ENCODE measurements around the gene NXPH1. TPM values are rescaled to one million over a fixed set of nuclear protein-coding genes. Genes with fewer than 3 reads are reported as not detected.

The NXPH1 gene
- total RNA-seq, 4 donors from 2014 or later = not detected

DNA sequence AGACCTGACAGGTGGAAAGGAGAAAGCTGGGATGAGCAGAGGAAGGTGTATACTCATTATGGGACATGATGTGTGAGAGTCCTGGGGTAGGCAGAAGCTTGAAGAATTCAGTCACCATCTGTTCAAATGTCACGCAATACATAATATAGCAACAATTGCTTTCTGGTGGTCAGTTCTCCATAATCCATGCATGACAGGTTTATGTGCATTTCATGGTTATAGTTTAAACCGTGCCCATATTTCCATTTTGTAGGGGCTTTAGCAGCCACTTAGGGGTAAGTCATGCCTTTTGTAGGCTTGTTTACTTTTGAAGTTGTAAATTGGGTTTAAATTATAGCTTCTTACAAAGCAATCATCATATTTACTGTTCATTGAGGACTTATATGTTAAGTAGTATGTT, 158.8 kb downstream of the NXPH1 start:
- no peak overlapping the region for H3K4me3 ChIP-seq
- intact Hi-C loops (cut with DNase I) = no loop called here
- 60 to 63% methylated on average over 2 of the region's 2 CpGs for WGBS, 2 donors
- no peak for DNase-seq
- no peaks in the 10 kb centered on the region for H3K4me1 ChIP-seq
- no peak overlapping the region for H3K27ac ChIP-seq
- H3K9me3 ChIP-seq = no peaks in the 10 kb centered on the region
- no peaks in the 10 kb centered on the region for H3K27me3 ChIP-seq
- H3K36me3 ChIP-seq = no peaks in the 10 kb centered on the region
- TF ChIP-seq, protein P1, sequence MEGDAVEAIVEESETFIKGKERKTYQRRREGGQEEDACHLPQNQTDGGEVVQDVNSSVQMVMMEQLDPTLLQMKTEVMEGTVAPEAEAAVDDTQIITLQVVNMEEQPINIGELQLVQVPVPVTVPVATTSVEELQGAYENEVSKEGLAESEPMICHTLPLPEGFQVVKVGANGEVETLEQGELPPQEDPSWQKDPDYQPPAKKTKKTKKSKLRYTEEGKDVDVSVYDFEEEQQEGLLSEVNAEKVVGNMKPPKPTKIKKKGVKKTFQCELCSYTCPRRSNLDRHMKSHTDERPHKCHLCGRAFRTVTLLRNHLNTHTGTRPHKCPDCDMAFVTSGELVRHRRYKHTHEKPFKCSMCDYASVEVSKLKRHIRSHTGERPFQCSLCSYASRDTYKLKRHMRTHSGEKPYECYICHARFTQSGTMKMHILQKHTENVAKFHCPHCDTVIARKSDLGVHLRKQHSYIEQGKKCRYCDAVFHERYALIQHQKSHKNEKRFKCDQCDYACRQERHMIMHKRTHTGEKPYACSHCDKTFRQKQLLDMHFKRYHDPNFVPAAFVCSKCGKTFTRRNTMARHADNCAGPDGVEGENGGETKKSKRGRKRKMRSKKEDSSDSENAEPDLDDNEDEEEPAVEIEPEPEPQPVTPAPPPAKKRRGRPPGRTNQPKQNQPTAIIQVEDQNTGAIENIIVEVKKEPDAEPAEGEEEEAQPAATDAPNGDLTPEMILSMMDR (IDR thresholded peaks at IDR 0.05) = no peak
- TF ChIP-seq POLR2A (IDR thresholded peaks at IDR 0.05) = no peak

DNA sequence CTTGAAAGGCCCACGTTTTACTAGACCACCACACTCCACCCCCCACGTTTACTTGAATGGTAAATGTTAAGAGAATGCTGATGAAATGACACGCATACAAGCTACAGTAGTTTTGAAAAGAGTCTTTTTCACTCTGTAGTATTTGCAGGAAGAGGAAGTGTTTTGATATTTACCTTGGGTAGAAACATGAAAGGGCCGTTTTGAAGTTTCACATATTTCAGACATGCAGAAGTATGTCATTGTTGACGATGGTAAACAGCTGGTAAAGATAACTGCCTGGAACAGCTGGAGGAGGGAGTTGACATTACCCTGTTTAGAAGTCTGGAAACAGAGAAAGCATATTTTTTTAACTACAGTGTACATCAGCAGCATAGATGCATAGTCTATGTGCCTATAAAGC, 160.7 kb downstream of the NXPH1 start:
- intact Hi-C loops (cut with DNase I) = no loop called here
- WGBS, 2 donors = 12 to 14% methylated on average over 5 of the region's 5 CpGs
- no peak overlapping the region for H3K27ac ChIP-seq
- H3K9me3 ChIP-seq = no peaks in the 10 kb centered on the region
- H3K4me1 ChIP-seq = no peaks in the 10 kb centered on the region
- H3K4me3 ChIP-seq = no peak overlapping the region
- no peak for DNase-seq
- TF ChIP-seq, protein P1 (IDR thresholded peaks at IDR 0.05) = no peak
- TF ChIP-seq POLR2A (IDR thresholded peaks at IDR 0.05) = no peak
- no peaks in the 10 kb centered on the region for H3K36me3 ChIP-seq
- no peaks in the 10 kb centered on the region for H3K27me3 ChIP-seq

DNA sequence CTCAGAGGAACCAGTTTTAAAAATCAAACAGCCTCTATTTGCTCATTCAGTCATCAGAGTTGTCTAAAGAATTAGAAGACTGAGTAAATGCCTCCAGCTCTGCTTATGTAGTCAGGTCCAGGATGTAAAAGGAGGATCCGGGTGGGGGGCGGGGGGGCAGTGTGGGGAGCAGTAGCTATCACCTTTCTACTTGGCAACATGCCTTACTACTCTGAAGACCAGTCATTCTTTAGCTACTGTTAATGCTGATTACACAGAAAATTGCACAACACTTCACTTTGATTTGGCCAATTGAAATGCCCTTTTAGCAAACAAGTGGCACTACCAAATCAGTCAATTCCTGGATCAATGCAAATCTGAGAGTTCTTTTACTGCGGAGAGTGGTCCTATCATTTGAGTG, 164.2 kb downstream of the NXPH1 start:
- WGBS, 2 donors = 47 to 55% methylated on average over 3 of the region's 3 CpGs

GRCh38 chr7:8601121-8601520, 167.7 kb downstream of the NXPH1 start:
- TF ChIP-seq POLR2A (IDR thresholded peaks at IDR 0.05) = no peak
- TF ChIP-seq, protein P1 (IDR thresholded peaks at IDR 0.05) = no peak
- WGBS, 2 donors = 75 to 81% methylated on average over 2 of the region's 2 CpGs
- no peaks in the 10 kb centered on the region for H3K36me3 ChIP-seq

More for the DNA sequence above, 164.2 kb downstream of the NXPH1 start:
- Histone ChIP-seq H3K36me3 (no peaks in the 10 kb centered on the region), H3K4me1 (no peaks in the 10 kb centered on the region), H3K27ac (no peak overlapping the region), H3K4me3 (no peak overlapping the region), H3K27me3 (no peaks in the 10 kb centered on the region), H3K9me3 (no peaks in the 10 kb centered on the region)
- DNase-seq = no peak
- TF ChIP-seq, protein P1 (IDR thresholded peaks at IDR 0.05) = no peak
- no peak for TF ChIP-seq POLR2A (IDR thresholded peaks at IDR 0.05)
- intact Hi-C loops (cut with DNase I) = no loop called here

DNA sequence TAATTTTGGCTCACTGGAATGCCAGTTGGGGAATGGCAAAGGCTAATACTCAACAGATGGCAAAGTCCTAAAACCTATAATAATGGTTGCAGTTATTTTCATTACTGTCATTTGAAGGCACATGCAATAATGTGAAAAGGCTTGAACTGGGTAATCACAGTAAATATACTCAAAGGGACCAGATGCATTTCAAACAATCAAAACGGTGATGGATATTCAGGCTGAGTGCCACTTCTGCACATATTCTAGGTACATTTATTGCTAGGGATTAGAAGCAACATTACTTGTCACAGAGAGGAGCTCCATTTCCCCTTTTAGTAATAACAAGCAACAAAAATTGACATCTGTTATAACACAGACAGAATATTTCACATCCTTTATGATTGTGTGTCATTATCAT, 171.8 kb downstream of the NXPH1 start:
- Histone ChIP-seq H3K9me3 (no peaks in the 10 kb centered on the region), H3K27me3 (no peaks in the 10 kb centered on the region), H3K4me3 (no peak overlapping the region), H3K27ac (no peak overlapping the region), H3K36me3 (no peaks in the 10 kb centered on the region), H3K4me1 (no peaks in the 10 kb centered on the region)
- WGBS, 2 donors = 60 to 65% methylated on average over 1 of the region's 1 CpG
- TF ChIP-seq, protein P1 (IDR thresholded peaks at IDR 0.05) = no peak
- no peak for TF ChIP-seq POLR2A (IDR thresholded peaks at IDR 0.05)
- no peak for DNase-seq
- intact Hi-C loops (cut with DNase I) = no loop called here

More at GRCh38 chr7:8601121-8601520, 167.7 kb downstream of the NXPH1 start:
- Histone ChIP-seq H3K9me3 (no peaks in the 10 kb centered on the region), H3K27ac (no peak overlapping the region), H3K4me1 (no peaks in the 10 kb centered on the region), H3K4me3 (no peak overlapping the region), H3K27me3 (no peaks in the 10 kb centered on the region)
- intact Hi-C loops (cut with DNase I) = no loop called here
- DNase-seq = no peak
